H4 (cell line): ENCODE data around the gene GPR55. TPM values are rescaled to one million over a fixed set of nuclear protein-coding genes. Genes with fewer than 3 reads are reported as not detected.

Source experiments
- DNase-seq: peaks from one replicate; pipeline ENCODE4 v3.0.0-alpha.2; 2015; ENCODE audit warnings: low spot score
- total RNA-seq: library from RNA; depleted of rRNA; stranded (reverse); fragments of >200 nt; shearing (Covaris generic); gene quantifications from 2 replicates; pipeline ENCODE4 v1.2.3, GENCODE V29; 2014

The GPR55 gene
- total RNA-seq, 1 experiment from 2014 or later = 0.87 TPM

GRCh38 chr2:230879891-230880290 lies 45.2 kb downstream of the GPR55 start:
- no peak for DNase-seq

- DNase-seq = no peak
Observed at GRCh38 chr2:230879271-230879882, 45.7 kb downstream of the GPR55 start.

GRCh38 chr2:230878599-230879188 lies 46.3 kb downstream of the GPR55 start:
- no peak for DNase-seq

- DNase-seq = no peak
Observed at GRCh38 chr2:230877759-230878598, 47.1 kb downstream of the GPR55 start.

GRCh38 chr2:230877116-230877758 lies 47.8 kb downstream of the GPR55 start:
- DNase-seq = no peak

GRCh38 chr2:230875347-230876315 lies 49.4 kb downstream of the GPR55 start:
- DNase-seq = no peak

- DNase-seq = no peak
Observed at GRCh38 chr2:230874876-230875275, 50.2 kb downstream of the GPR55 start.

GRCh38 chr2:230874456-230874855 lies 50.6 kb downstream of the GPR55 start:
- no peak for DNase-seq

- DNase-seq = no peak
Observed at GRCh38 chr2:230873661-230874401, 51.2 kb downstream of the GPR55 start.

GRCh38 chr2:230872968-230873660 lies 51.9 kb downstream of the GPR55 start:
- DNase-seq = no peak

- no peak for DNase-seq
Observed at GRCh38 chr2:230872151-230872967, 52.7 kb downstream of the GPR55 start.

- DNase-seq = no peak
Observed at GRCh38 chr2:230871361-230872150, 53.5 kb downstream of the GPR55 start.

GRCh38 chr2:230870544-230871360 lies 54.3 kb downstream of the GPR55 start:
- no peak for DNase-seq

GRCh38 chr2:230869914-230870543 lies 55.0 kb downstream of the GPR55 start:
- no peak for DNase-seq

GRCh38 chr2:230868947-230869913 lies 55.8 kb downstream of the GPR55 start:
- DNase-seq = no peak
